GM12878 (cell line): Measurements from ENCODE around the gene GPR176. TPM values are rescaled to one million over a fixed set of nuclear protein-coding genes. Genes with fewer than 3 reads are reported as not detected.

Experiments used
- ATAC-seq: fragments of 200-7000 bp; cut with Tn5 transposase; 3 replicates; pipeline ENCODE4 v1.9.1; 2020; ENCODE audit warnings: mild to moderate bottlenecking, moderate library complexity
- BruUV-seq: library from RNA; stranded (reverse); fragments of 400-500 nt; replicated peaks from 2 replicates; lab custom pipeline; 2021; lab: Mats Ljungman, UMichigan
- CTCF ChIA-PET: fragments of 300-600 bp; sonication (Branson Sonifier 250); formaldehyde crosslinking; extraction: SDS; loops from one replicate; lab custom pipeline; 2021; ENCODE audit warnings: inconsistent platforms; lab: Yijun Ruan, JAX
- POLR2A ChIA-PET: fragments of 350-600 bp; formaldehyde crosslinking; extraction: SDS; loops from one replicate; lab custom pipeline; 2021; ENCODE audit warnings: inconsistent platforms; lab: Charles Lee
- RAD21 ChIA-PET: fragments of 300-600 bp; sonication (Branson Sonifier 250); formaldehyde crosslinking; loops from one replicate; lab custom pipeline; 2023; ENCODE audit warnings: antibody characterized with exemption; ENCODE audit not compliant: unreplicated experiment; lab: Charles Lee
- SMC1A ChIA-PET: fragments of 300-600 bp; sonication (Branson Sonifier 250); formaldehyde crosslinking; loops from one replicate; lab custom pipeline; 2023; ENCODE audit not compliant: unreplicated experiment, uncharacterized antibody; lab: Charles Lee
- DNase-seq: peaks from one replicate; pipeline ENCODE4 v3.0.0-alpha.2; 2011; ENCODE audit warnings: low read depth, low spot score
- FAIRE-seq: peaks from 3 replicates; lab custom pipeline; 2011; peaks lifted over from hg19 to GRCh38; lab: Jason Lieb, UNC
- H2AFZ ChIP-seq: 2 replicates; pipeline ENCODE4 v1.6.0; 2011; ENCODE audit warnings: low read depth, low read length, control low read depth; ENCODE audit not compliant: control insufficient read depth
- H3K27ac ChIP-seq: 2 replicates; pipeline ENCODE4 v1.5.1; 2011; ENCODE audit warnings: control low read depth; ENCODE audit not compliant: control insufficient read depth, insufficient read depth
- H3K27me3 ChIP-seq, 2 experiments: replicated peaks in 1 of 2; 2 replicates each; pipeline versions ENCODE4 v1.6.0 to v1.6.1; 2011; ENCODE audit warnings: low read length in 1 of 2; ENCODE audit not compliant: control insufficient read depth in 2 of 2, insufficient read depth in 2 of 2
- H3K36me3 ChIP-seq, 2 experiments: 2 replicates each; pipeline ENCODE4 v1.5.1; 2011; ENCODE audit warnings: low read length in 1 of 2; ENCODE audit not compliant: control insufficient read depth in 2 of 2, insufficient read depth in 2 of 2
- H3K4me1 ChIP-seq: 2 replicates; pipeline ENCODE4 v1.6.1; 2011; ENCODE audit warnings: mild to moderate bottlenecking, low read length, moderate library complexity, mixed read lengths; ENCODE audit not compliant: control insufficient read depth, insufficient read depth
- H3K4me2 ChIP-seq: 2 replicates; pipeline ENCODE4 v1.6.0; 2011; ENCODE audit warnings: control low read depth; ENCODE audit not compliant: control insufficient read depth, insufficient read depth
- H3K4me3 ChIP-seq: fragments of 200-600 bp; sonication (generic); 2 replicates; pipeline ENCODE4 v1.5.1; 2016
- H3K79me2 ChIP-seq: 2 replicates; pipeline ENCODE4 v1.6.0; 2011; ENCODE audit warnings: low read length; ENCODE audit not compliant: control insufficient read depth, insufficient read depth
- H3K9ac ChIP-seq: 2 replicates; pipeline ENCODE4 v1.8.0; 2011; ENCODE audit warnings: low read length, control low read depth, mixed read lengths; ENCODE audit not compliant: control insufficient read depth, insufficient read depth
- H3K9me3 ChIP-seq: replicated peaks from 3 replicates; pipeline ENCODE4 v1.5.1; 2011; ENCODE audit warnings: mild to moderate bottlenecking, low read length; ENCODE audit not compliant: control insufficient read depth, insufficient read depth
- H4K20me1 ChIP-seq: 2 replicates; pipeline ENCODE4 v1.6.0; 2011; ENCODE audit not compliant: control insufficient read depth, insufficient read depth
- BRCA1 ChIP-seq: IDR thresholded peaks from 2 replicates; pipeline ENCODE4 v1.6.1; 2011; ENCODE audit warnings: low read depth, low read length, improper control_type of control experiment
- CHD4 ChIP-seq: fragments of 200-600 bp; sonication (generic); IDR thresholded peaks from 2 replicates; pipeline ENCODE4 v1.6.1; 2016; ENCODE audit warnings: mild to moderate bottlenecking
- MTA3 ChIP-seq: IDR thresholded peaks from 2 replicates; pipeline ENCODE4 v1.6.1; 2012; ENCODE audit warnings: low read length, inconsistent platforms, borderline replicate concordance
- TCF3 ChIP-seq: IDR thresholded peaks from 2 replicates; pipeline ENCODE4 v1.6.1; 2012; ENCODE audit warnings: low read depth, mild to moderate bottlenecking, low read length, borderline replicate concordance; ENCODE audit not compliant: insufficient read depth
- ZBED1 ChIP-seq: IDR thresholded peaks from 2 replicates; pipeline ENCODE4 v1.6.1; 2016; ENCODE audit warnings: borderline replicate concordance
- ZNF24 ChIP-seq: fragments of 450-650 bp; IDR thresholded peaks from 2 replicates; pipeline ENCODE4 v1.6.1; 2017; ENCODE audit warnings: antibody characterized with exemption, mild to moderate bottlenecking
- WGBS: methylation state at CpG from one replicate; pipeline ENCODE4 v1.1.6; 2016; ENCODE audit warnings: low lambda C conversion rate; ENCODE audit not compliant: insufficient replicate concordance, insufficient coverage; ENCODE audit errors: missing lambda C conversion rate; 5-methylcytosine and 5-hydroxymethylcytosine counted together
- in situ Hi-C: fragments of 300-500 bp; cut with MboI; formaldehyde crosslinking; loops from 9 replicates; pipeline ENCODE4 v1.14.3; 2018; ENCODE audit warnings: mixed read lengths
- intact Hi-C: fragments of 100-400 bp; cut with micrococcal nuclease; formaldehyde crosslinking; loops from one replicate; pipeline ENCODE4 v1.14.2; 2022; ENCODE audit not compliant: unreplicated experiment
- polyA plus RNA-seq, 11 experiments: library from polyadenylated mRNA; depleted of rRNA in 4 of 11; unstranded in 6 of 11; stranded (reverse) in 5 of 11; fragments of >200 nt; fragmentation: Nextera tagmentation in 4 of 11; fragmentation: Illumina TruSeq in 1 of 11; extraction: Ambion mirVana in 4 of 11; extraction: Trizol in 1 of 11; gene quantifications; 1 replicate in 1 of 11; 2 replicates in 10 of 11; pipeline versions ENCODE4 v1.2.1 to v1.2.3, GENCODE V29; 2011 to 2016; ENCODE audit warnings: inconsistent platforms in 2 of 11, missing spikeins in 2 of 11, low read depth in 1 of 11
- total RNA-seq, 4 experiments: library from RNA; depleted of rRNA in 3 of 4; stranded (reverse); fragments of >200 nt in 3 of 4; fragmentation: Illumina TruSeq in 1 of 4; extraction: Trizol in 1 of 4; gene quantifications; 2 replicates each; pipeline versions ENCODE4 v1.2.1 to v1.2.3, GENCODE V29; 2013 to 2021
- TF ChIP-seq, protein P1 (sequence below): fragments of 150-350 bp; IDR thresholded peaks from 2 replicates; pipeline ENCODE4 v1.6.1; 2014; ENCODE audit warnings: mild to moderate bottlenecking, low read depth, low read length

Gene GPR176
- total and polyA plus RNA-seq, 10 of the 15 experiments (the other 5 are each of a cell fraction or from before 2014, with no cell fraction given) = 0.02 to 0.33 (median 0.16) TPM; not detected in 4

DNA sequence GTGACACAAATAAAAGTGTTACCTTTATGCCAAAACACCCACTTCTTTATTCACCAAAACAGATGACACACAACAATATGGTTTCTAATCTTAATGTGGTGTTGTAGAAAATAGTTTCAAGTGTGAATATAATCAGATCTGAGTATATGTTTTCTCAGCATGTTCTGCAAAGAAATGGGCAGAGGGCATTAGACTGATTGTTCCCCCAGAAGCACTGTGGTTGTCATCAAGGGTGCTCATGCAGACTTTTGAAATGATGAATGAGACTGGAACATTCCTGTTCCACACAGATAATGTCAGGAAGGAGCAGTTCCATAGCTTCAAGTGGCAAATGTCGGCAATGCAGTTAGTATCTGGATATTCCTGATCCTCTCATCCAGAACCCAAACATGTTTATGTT, 37.5 kb downstream of the GPR176 start:
- Histone ChIP-seq H3K9ac (no peak overlapping the region), H3K4me2 (no peak overlapping the region), H4K20me1 (no peaks in the 10 kb centered on the region), H2AFZ (no peak overlapping the region), H3K4me3 (no peak overlapping the region), H3K27ac (no peak overlapping the region), H3K79me2 (no peaks in the 10 kb centered on the region), H3K9me3 (no peaks in the 10 kb centered on the region), H3K4me1 (no peaks in the 10 kb centered on the region), H3K36me3 (no peaks in the 10 kb centered on the region), H3K27me3 (no peaks in the 10 kb centered on the region; a peak in 1 of 4 replicates)
- no peak for FAIRE-seq
- RAD21 ChIA-PET = no interaction called here
- intact Hi-C loops = loop anchor here (10.0 kb wide), 1 partner anchor 392 kb away; no protein-coding TSS in a partner anchor
- no peak for ATAC-seq
- 40% methylated on average over 1 of the region's 1 CpG for WGBS
- CTCF ChIA-PET = interaction anchor here (1.0 to 1.4 kb wide), 3 partner anchors 9 to 95 kb away, joined by 3 to 4 read pairs (median 4); no protein-coding TSS in a partner anchor
- no peak for DNase-seq
- TF ChIP-seq CHD4 (no peak), ZBED1 (no peak), TCF3 (no peak), BRCA1 (no peak), ZNF24 (no peak), MTA3 (no peak)
- TF ChIP-seq, protein P1, sequence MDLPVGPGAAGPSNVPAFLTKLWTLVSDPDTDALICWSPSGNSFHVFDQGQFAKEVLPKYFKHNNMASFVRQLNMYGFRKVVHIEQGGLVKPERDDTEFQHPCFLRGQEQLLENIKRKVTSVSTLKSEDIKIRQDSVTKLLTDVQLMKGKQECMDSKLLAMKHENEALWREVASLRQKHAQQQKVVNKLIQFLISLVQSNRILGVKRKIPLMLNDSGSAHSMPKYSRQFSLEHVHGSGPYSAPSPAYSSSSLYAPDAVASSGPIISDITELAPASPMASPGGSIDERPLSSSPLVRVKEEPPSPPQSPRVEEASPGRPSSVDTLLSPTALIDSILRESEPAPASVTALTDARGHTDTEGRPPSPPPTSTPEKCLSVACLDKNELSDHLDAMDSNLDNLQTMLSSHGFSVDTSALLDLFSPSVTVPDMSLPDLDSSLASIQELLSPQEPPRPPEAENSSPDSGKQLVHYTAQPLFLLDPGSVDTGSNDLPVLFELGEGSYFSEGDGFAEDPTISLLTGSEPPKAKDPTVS = no peak
- SMC1A ChIA-PET = interaction anchor here (1.1 kb wide), 1 partner anchor 9 kb away, joined by 3 read pairs; no protein-coding TSS in a partner anchor
- in situ Hi-C loops = loop anchor here (10.0 kb wide), 1 partner anchor 392 kb away; no protein-coding TSS in a partner anchor
- POLR2A ChIA-PET = no interaction called here
- BruUV-seq = no TSS peak
